ENCODE data around the gene MISP3.

The MISP3 gene

GRCh38 chr19:14102102-14102696 lies 29.6 kb downstream of the MISP3 start:
- no peak for DNase-seq (ENCODE audit: low read depth, low spot score)

GRCh38 chr19:14102756-14103155 lies 30.2 kb downstream of the MISP3 start:
- DNase-seq (ENCODE audit: low read depth, low spot score), result no peak

- no peak for DNase-seq (ENCODE audit: low read depth, low spot score)
These were observed 30.7 kb downstream of the MISP3 start for GRCh38 chr19:14103310-14103709.

- no peak for DNase-seq (ENCODE audit: low read depth, low spot score)
These were observed 33.1 kb downstream of the MISP3 start for GRCh38 chr19:14105680-14106079.

GRCh38 chr19:14106840-14107239 lies 34.3 kb downstream of the MISP3 start:
- no peak for DNase-seq (ENCODE audit: low read depth, low spot score)

- DNase-seq (ENCODE audit: low read depth, low spot score), result peak; percentile 52
These were observed 35.2 kb downstream of the MISP3 start for GRCh38 chr19:14107581-14108461.

- no peak for DNase-seq (ENCODE audit: low read depth, low spot score)
These were observed 38.1 kb downstream of the MISP3 start for GRCh38 chr19:14110650-14111049.

- DNase-seq (ENCODE audit: low read depth, low spot score), result no peak
These were observed 38.9 kb downstream of the MISP3 start for GRCh38 chr19:14111486-14111885.

GRCh38 chr19:14112051-14112808 lies 39.6 kb downstream of the MISP3 start:
- no peak for DNase-seq (ENCODE audit: low read depth, low spot score)

- no peak for DNase-seq (ENCODE audit: low read depth, low spot score)
These were observed 40.3 kb downstream of the MISP3 start for GRCh38 chr19:14112809-14113385.

- no peak for DNase-seq (ENCODE audit: low read depth, low spot score)
These were observed 41.3 kb downstream of the MISP3 start for GRCh38 chr19:14113762-14114414.

GRCh38 chr19:14114439-14114838 lies 41.9 kb downstream of the MISP3 start:
- no peak for DNase-seq (ENCODE audit: low read depth, low spot score)

- peak; percentile 39 for DNase-seq (ENCODE audit: low read depth, low spot score)
These were observed 42.3 kb downstream of the MISP3 start for GRCh38 chr19:14114854-14115253.

GRCh38 chr19:14115756-14116155 lies 43.2 kb downstream of the MISP3 start:
- no peak for DNase-seq (ENCODE audit: low read depth, low spot score)

GRCh38 chr19:14116525-14116917 lies 43.9 kb downstream of the MISP3 start:
- DNase-seq (ENCODE audit: low read depth, low spot score), result no peak

GRCh38 chr19:14116918-14117578 lies 44.5 kb downstream of the MISP3 start:
- peak; percentile 23 for DNase-seq (ENCODE audit: low read depth, low spot score)

GRCh38 chr19:14117668-14118164 lies 45.1 kb downstream of the MISP3 start, which contains the start of gene PRKACA:
PRKACA (minus strand) TSS chr19:14117762; CDS start chr19:14117547, 215 bp downstream.
- DNase-seq (ENCODE audit: low read depth, low spot score), result peak; percentile 100

GRCh38 chr19:14118165-14119051 lies 45.8 kb downstream of the MISP3 start:
- DNase-seq (ENCODE audit: low read depth, low spot score), result peak; percentile 53

GRCh38 chr19:14119146-14119545 lies 46.6 kb downstream of the MISP3 start:
- no peak for DNase-seq (ENCODE audit: low read depth, low spot score)

Measured in astrocyte of the hippocampus (primary cell).